Stimulated activated CD8-positive, alpha-beta memory T cell treated with anti-CD3 and anti-CD28 coated beads, Interleukin-15, amount 100 ng/mL, for 4 hours (primary cell): Measurements from ENCODE around the gene TTC36.
"Not testable (repeated sequence)": the region's sequence is repeated elsewhere in the genome, so short reads cannot be mapped to it uniquely, and the experiment has no call there.

Experiments used
- DNase-seq, 2 donors: peaks; one replicate each; pipeline ENCODE4 v3.0.0-alpha.2; 2020; ENCODE audit warnings: low read depth in 2 of 2

The TTC36 gene

GRCh38 chr11:118532091-118532490, 4.8 kb downstream of the TTC36 start:
- DNase-seq: no peak

GRCh38 chr11:118532852-118533768, 5.8 kb downstream of the TTC36 start:
- no peak for DNase-seq

DNA sequence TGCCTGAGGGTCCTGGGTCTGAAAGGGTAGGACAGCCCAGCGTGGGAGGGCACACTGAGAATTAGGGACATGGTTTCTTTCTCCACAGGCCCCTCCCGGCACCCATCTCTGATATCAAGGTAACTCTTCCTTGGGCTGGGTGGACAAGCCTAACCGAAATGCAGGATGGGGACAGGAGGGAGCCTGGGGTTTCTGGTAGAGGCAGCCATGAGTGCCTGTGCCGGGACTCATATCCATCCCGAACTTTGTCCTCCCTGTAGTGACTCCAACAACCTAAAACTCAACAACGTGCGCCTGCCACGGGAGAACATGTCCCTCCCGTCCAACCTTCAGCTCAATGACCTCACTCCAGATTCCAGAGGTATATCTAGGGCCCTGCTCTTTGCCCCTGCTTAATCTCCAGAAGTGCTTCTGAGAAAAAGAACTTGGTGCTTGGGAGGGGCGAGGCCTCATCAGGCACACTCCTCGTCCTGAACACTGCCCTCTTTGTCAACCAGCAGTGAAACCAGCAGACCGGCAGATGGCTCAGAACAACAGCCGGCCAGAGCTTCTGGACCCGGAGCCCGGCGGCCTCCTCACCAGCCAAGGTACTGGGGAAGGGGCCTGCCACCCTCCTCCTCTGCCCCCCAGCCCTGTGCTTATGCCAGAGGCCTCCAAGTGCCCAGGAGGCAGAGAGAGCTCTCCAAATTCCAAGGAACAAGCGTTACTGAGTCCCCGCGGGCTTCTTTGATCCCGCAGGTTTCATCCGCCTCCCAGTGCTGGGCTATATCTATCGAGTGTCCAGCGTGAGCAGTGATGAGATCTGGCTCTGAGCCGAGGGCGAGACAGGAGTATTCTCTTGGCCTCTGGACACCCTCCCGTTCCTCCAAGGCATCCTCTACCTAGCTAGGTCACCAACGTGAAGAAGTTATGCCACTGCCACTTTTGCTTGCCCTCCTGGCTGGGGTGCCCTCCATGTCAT, 6.8 kb downstream of the TTC36 start:
- no peak for DNase-seq

DNA sequence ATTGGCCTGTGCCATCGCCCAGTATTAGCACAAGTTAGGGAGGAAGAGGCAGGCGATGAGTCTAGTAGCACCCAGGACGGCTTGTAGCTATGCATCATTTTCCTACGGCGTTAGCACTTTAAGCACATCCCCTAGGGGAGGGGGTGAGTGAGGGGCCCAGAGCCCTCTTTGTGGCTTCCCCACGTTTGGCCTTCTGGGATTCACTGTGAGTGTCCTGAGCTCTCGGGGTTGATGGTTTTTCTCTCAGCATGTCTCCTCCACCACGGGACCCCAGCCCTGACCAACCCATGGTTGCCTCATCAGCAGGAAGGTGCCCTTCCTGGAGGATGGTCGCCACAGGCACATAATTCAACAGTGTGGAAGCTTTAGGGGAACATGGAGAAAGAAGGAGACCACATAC, 8.0 kb downstream of the TTC36 start:
- no peak for DNase-seq

DNA sequence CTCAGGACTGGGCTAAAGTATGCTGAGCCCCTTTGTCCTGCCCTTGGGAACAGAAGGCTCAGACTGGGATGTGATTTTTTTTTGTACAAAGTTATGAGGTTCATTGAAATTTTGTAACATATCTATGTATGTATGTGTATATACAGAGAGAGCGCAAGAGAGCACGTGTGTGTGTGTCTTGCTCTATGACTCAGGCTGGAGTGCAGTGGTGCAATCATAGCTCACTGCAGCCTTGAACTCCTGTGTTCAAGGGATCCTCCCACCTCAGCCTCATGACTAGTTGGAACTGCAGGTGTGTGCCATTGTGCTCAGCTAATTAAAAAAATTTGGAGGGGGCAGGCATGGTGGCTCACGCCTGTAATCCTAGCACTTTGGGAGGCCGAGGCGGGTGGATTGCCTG, 9.5 kb downstream of the TTC36 start:
- no peak for DNase-seq

GRCh38 chr11:118537409-118537980, 10.2 kb downstream of the TTC36 start:
- DNase-seq: no peak

DNA sequence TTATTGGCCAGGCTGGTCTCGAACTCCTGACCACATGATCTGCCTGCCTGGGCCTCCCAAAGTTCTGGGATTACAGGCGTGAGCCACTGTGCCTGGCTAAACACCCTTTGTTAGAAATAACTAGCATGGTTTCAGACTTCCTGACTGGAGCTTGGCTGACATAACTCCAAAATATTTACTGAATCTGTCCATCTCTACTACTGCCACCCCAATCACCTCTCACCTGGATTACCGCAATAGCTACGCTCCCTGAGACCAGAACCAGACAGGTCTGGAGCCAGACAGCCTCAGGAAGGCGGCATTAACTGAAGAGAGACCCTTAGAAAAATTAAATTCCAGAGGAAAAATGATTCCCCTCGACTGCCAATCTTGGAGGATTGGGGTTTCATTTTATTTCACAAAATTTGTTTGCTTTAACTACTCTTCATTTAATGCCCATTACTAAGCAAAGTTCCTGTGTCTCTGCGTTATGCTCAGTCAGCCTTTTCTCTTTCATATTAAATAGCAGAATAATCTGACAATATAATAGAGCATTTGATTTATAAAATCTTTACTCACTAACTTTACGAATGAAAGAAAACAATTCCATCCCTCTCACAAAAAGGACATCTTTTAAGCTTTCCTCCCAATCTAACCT, 16.9 kb downstream of the TTC36 start:
- DNase-seq: no peak

- no peak for DNase-seq
Measured at GRCh38 chr11:118544647-118545010, 17.4 kb downstream of the TTC36 start.

GRCh38 chr11:118545533-118545932, 18.3 kb downstream of the TTC36 start:
- no peak for DNase-seq

DNA sequence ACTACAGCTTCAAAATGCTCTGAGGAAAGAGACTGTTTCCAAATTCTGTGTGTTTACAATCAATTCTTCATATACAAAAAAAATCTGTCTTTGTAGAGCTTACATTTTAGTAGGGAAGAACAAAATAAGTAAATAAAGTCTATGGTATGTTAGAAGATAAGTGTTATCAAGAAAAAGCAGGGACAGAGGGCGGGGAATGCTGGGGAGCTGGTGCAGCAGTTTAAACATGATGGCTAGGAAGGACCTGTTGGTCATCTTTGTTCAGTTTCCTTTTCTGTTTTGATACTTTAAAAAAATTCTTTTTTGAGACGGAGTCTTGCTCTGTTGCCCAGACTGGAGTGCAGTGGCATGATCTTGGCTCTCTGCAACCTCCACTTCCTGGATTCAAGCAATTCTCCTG, 19.9 kb downstream of the TTC36 start:
- DNase-seq: no peak

GRCh38 chr11:118552341-118552740, 25.1 kb downstream of the TTC36 start:
- DNase-seq: no peak

GRCh38 chr11:118560806-118561205, 33.5 kb downstream of the TTC36 start:
- DNase-seq: no peak

DNA sequence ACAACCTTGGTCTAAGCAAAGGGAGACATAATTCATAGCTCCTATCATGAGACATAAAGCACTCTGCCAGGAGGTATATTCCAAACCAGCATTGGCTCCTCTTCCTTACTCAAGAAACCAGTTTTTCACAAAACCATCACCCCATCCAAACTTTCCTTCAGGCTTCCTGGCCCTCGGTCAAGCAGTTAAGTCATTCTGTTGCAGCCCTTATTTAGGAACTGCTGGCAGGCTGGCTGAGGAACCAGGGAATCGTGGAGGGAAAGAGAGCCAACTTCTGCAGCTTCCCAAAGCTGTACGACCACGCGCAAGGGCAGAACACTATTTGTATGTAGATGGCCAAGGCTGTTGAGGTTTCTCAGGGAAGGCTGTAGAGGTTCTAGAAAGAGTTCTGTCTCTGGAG, 37.8 kb downstream of the TTC36 start:
- DNase-seq: no peak

DNA sequence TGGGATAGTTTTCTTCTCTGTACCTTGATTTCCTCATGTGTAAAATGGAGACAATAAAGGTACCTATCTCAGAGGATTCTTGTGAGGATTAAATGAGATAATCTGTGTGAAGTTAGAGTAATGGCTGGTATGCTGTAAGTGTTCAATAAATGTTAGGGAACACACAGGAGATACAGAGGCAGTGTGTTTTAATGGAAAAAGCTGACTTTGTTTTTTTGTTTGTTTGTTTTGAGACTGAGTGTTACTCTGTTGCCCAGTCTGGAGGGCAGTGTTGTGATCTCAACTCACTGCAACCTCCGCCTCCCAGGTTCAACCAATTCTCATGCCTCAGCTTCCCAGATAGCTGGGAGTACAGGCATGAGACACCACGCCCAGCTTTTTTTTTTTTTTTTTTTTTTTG, 42.4 kb downstream of the TTC36 start:
- DNase-seq: no peak

- no peak for DNase-seq
Measured at GRCh38 chr11:118570787-118571186, 43.5 kb downstream of the TTC36 start.

- not testable (repeated sequence) for DNase-seq
Measured at GRCh38 chr11:118571701-118572060, 44.4 kb downstream of the TTC36 start.

- DNase-seq: peak; percentile 60 to 63
Measured at GRCh38 chr11:118572061-118572980, 45.0 kb downstream of the TTC36 start, which contains the start of gene ARCN1. TSS of gene ARCN1 (plus strand) at chr11:118572409. CDS start at chr11:118572548, 139 bp downstream.

DNA sequence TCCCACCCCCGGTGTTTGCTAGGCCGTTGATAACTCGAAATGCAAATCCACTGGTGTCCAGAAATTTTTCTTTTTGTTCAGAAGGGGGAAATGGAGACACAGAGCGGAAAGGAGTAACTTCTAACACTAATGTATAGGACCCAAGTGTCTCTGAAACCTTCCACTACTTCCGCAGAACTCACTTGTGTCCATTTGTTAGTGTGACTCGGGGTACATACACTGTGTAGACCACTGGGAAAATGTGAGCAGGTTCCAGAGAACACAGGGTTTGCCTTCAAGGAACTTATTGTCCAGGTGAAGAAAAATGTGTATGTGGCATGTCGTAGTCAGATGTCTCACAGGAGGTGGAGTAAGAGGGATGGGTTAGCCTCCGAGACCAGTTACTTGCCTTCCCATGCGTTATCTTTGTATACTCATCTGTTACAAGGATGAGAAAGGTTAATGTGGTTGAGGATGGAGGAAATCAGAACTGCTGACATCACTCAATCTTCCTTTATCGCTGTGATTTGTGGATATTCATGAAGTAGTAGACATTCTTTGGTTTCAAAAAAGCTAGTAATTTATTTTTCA, 45.8 kb downstream of the TTC36 start:
- no peak for DNase-seq

DNA sequence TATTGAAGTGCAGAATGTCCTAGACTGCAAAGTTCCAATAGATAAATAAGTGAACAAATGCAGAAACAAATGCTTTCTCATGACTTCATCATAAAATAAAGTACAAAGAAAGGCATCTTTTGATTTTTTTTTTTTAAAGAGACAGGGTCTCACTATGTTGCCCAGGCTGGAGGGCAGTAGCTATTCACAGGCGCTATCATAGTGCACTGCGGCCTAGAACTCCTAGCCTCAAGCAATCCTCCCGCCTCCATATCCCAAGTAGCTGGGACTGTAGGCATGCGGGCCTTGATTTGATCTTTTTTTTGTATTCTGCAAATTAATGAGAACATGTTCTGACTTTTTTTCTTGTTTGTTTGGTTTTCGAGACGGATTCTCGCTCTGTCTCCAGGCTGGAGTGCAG, 47.4 kb downstream of the TTC36 start:
- no peak for DNase-seq

GRCh38 chr11:118577995-118578394, 50.7 kb downstream of the TTC36 start:
- not testable (repeated sequence) for DNase-seq
